HG02798 (cell line): ENCODE measurements around the gene MEIS2.
"Not testable (repeated sequence)": the region's sequence is repeated elsewhere in the genome, so short reads cannot be mapped to it uniquely, and the experiment has no call there.

Experiments used
- ATAC-seq: cut with Tn5 transposase; IDR thresholded peaks from one replicate; pipeline ENCODE4 v1.9.1; 2021; ENCODE audit warnings: mild to moderate bottlenecking; ENCODE audit not compliant: unreplicated experiment, poor library complexity

The MEIS2 gene

GRCh38 chr15:37016231-37016630, 84.1 kb downstream of the MEIS2 start:
- no peak for ATAC-seq

DNA sequence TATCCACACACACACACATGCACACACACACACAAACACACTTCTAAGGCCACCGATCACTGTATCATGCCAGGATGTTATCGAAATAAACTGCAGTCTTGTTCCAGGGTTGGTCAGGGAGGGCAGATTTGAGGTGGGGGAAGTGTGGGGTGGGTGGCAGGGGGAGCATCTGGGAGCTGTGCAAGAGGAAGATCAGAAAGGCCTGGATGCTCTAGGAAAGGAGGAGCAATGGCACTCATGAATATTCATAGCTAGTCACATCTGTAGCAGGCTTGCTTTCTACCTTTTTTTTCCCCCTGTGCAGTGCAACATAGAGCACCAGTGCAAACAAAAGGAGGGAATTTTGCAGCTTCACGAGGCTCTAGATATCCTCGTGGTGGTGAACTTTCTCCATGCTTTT, 84.9 kb downstream of the MEIS2 start:
- ATAC-seq = no peak

DNA sequence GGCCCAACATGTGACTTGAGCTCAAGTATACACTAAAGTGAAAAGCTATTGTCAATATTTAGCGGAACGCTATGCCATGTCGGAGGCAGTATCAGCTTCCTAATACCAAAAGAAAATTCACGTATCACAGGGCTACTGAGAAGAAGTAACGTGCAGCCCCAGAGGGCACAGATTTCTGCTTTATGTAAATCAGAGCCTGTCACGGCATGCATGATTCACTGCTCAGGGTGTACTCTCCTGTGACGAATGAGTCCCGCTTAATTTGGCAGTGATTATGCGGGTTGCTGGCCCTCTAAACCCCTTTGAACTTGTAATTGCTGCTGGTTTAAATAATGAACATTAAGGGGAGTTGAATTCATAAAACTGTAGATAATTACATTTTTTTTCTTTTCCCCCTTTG, 85.3 kb downstream of the MEIS2 start:
- no peak for ATAC-seq

DNA sequence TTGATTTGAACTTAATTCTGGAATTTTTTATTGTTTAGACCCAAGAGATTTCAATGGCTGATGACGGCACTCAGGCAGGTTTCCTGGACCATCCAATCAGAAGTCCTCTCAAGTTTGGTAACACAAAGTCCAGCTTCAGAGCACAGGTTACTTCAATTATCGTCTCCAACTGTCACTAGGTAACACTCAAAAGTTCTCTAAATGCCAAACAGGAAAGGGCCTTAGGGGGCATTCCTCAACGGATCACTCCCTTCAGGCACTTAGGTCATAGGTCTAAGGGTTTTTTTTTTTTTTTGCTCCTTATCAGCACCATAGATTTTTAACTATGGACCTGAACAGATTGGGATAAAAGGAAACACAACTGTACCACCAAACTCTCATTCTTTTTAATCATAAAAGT, 85.8 kb downstream of the MEIS2 start:
- no peak for ATAC-seq

DNA sequence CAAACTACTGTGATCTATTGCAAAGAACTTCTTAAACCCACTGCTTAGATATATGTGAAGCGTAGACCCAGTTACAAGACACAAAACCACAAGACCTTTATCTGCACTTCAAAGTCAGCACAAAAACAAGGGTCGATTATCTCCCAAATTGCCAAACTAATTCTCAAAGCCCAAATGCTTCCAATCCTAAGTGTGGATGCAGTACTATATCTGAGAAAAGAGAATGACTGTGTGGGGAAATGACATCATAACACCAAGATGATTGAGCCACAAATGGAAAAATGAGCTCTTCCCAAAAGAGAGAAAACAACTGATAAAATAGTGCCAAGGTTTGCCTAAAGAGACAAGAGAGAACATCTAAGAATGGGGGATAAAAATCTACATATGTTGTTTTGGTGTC, 86.2 kb downstream of the MEIS2 start:
- ATAC-seq = no peak

- no peak for ATAC-seq
These were observed 89.8 kb downstream of the MEIS2 start for GRCh38 chr15:37010595-37010994.

- ATAC-seq = no peak
These were observed 91.1 kb downstream of the MEIS2 start for GRCh38 chr15:37009288-37009687.

DNA sequence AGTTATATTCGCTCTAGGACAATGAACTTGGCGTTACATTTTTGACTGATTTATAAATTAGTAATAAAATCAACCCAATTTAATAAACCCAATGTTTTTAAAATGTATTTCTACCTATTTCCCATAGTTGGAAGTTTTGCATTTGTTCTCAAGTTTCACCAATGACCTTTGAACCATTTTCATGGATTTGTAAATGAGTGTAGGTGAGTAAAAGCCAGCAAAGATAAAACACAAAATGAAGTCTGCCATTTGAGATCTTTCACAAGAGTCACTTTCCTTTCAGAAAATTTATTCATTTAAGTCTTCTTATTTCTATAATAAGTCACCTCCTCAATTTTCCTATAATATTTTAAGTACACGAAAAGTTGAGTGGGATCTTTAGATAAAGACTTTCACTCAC, 92.1 kb downstream of the MEIS2 start:
- ATAC-seq = no peak

DNA sequence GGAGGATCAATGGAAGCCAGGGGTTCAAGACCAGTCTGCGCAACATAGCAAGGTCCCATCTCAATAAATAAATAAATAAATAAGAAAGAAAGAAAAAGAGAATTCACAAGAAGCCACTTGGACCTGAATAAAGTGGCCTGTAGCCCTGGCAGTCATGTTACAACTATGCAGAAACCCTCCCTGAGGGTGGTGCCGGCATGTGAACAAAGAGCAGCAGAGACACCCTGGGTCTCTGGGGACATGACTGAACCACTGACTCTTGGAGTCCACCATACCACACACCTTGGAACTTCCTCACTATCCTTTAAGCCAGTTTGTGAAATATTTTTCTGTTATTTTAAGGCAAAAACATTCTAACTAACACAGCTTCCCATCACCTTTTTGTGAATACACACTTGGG, 93.0 kb downstream of the MEIS2 start:
- ATAC-seq = no peak

- no peak for ATAC-seq
These were observed 95.2 kb downstream of the MEIS2 start for GRCh38 chr15:37004981-37005735.

GRCh38 chr15:37004373-37004869, 95.9 kb downstream of the MEIS2 start:
- no peak for ATAC-seq

DNA sequence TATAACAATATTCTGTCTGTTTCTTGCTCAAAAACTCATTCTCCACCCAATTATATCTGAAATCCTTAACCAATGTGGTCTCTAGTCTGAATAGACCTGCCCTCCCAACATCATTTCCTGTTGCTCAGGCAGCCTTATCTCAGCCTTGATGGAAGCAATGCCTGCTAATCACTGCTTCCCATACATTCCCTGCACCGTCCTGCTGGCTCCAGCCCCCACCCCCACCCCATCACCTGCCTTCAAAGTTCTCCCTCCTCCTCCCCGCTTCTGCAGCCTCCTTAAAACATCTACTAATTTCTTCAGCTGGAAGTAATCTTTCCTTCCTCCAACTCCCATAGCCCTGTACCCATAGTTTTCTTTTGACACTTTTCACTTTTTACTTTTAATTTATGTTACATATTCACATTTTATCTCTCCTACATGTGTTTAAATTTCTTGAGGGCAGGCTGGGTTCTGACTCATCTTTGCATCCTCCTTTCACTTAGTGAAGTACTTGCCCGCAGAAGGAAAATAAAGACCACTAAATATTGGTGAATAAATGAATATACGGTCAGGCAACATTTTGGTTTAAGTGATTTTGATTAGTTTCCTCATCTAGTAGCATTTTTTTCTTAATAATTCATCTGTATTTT, 98.2 kb downstream of the MEIS2 start:
- ATAC-seq = no peak

DNA sequence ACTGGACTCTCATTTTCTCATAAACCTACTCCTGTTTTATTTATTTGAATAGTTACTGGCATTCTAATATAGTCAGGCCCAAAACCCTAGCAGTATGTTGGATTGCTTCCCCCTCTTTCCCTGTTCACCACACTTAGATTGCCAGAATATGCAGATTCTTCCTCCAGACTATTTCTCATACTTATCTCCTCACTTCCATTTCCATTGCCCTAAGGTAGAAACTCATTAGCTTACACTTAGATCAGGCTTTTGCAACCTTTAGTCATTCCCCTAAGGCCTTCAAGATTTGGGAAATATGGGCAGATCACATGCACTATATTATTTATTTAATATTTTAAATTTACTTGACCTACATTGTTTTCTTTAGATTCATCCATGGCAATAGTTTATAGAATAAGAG, 98.9 kb downstream of the MEIS2 start:
- ATAC-seq = no peak

DNA sequence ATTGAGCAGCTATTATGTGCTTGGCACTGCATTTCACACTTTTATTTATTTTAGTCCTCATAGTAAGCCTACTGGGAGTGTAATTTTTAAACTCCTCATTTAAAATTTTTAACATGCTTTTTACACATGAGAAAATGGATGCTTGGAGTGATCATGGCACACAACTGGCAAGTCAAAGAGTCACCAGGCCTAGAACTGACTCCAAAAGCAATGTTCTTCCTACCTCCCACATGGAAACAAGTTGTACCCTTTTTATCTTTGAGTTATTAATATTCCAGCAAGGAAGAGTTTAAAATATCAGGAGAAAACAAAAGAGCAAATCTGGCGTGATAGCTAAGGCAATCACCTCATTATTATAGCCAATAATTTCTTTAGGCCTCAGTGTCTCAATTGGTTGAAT, 100.6 kb downstream of the MEIS2 start:
- ATAC-seq = no peak

- ATAC-seq = no peak
These were observed 103.7 kb downstream of the MEIS2 start for GRCh38 chr15:36996538-36997181.

DNA sequence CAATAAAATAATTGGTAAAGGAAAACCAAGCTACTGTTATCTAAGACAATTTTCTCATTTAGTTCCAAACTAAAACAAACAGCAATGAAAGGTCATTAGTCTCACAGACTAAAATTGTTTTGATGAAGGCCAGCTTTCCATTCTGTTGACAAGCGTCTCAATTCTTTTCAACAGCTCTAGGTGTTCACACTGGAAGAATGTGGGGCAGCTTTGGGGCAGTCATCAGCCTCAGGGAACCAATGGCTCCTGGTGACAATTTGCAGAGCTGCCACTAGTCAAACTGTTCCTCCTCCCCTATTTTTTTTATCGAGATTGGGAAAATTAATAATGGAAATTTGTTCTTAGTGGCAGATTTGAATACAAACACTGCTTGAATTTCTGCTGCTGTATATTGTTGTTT, 104.2 kb downstream of the MEIS2 start:
- no peak for ATAC-seq

- ATAC-seq = no peak
These were observed 105.6 kb downstream of the MEIS2 start for GRCh38 chr15:36994790-36995189.

DNA sequence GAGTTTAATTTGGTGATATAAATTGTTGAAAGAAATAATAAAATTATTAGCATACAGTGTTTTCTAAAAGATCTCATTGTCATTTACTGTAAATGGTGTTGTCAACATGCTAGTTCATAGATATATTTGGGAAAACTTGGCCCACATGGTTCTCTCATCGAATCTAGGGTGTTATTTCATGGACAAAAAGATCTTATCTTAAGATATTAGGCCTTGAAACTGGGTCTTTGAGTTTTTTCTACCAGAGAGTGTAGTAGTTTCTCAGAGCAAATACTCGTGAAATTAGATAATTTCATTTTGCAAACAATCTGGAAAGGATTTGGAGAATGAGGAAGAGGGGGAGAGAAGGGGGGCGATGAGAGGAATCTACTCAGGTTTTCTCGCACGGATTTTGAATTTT, 107.9 kb downstream of the MEIS2 start:
- no peak for ATAC-seq

GRCh38 chr15:36988947-36989346, 111.4 kb downstream of the MEIS2 start:
- no peak for ATAC-seq

DNA sequence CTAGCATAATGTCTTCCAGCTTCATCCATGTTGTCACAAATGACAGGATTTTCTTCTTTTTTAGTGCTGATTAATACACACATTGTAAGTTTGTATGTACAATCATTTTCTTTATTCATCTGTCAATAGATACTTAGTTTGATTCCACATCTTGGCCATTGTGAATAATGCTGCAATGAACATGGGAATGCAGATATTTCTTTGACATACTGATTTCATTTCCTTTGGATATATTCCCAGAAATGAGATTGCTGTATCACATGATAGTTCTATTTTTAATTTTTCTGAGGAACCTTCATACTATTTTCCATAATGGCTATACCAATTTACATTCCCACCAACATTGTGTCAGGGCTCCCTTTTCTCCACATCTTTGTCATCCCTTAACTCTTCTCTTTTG, 117.9 kb downstream of the MEIS2 start:
- ATAC-seq = no peak

DNA sequence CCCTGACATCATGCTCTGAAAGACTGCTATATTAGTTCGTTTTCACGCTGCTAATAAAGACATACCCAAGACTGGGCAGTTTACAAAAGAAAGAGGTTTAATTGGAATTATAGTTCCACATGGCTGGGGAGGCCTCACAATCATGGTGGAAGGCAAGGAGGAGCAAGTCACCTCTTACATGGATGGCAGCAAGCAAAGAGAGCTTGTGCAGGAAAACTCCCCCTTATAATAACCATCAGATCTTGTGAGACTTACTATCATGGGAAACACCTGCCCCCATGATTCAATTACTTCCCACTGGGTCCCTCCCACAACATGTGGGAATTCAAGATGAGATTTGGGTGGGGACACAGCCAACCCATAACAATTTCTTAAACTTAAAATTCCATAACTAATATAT, 120.1 kb downstream of the MEIS2 start:
- not testable (repeated sequence) for ATAC-seq

DNA sequence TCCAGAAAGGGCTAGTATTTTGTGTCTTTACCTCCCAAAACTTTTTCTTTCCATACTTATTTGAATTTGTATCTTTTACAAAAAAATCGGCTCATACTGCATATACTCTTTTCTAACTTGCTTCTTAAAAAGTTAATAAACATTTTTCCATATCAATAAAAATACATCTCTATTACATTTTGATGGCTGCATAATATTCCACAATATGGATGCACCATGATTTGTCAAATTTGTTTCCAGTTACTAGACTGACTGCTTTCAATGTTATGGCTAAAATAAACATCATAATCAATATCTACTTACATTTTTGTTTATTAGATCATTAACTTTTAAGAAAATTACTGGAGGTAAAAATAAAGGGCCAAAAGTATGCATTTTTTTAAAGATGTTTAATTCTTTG, 121.7 kb downstream of the MEIS2 start:
- ATAC-seq = no peak
